HG03571 (cell line): Measurements from ENCODE around the gene YARS1.
A peak's percentile ranks its signal among the peaks of the same experiment; 100 is the strongest.
"Not testable (repeated sequence)": the region's sequence is repeated elsewhere in the genome, so short reads cannot be mapped to it uniquely, and the experiment has no call there.

Source experiments
- ATAC-seq: cut with Tn5 transposase; IDR thresholded peaks from one replicate; pipeline ENCODE4 v1.9.1; 2021; ENCODE audit not compliant: unreplicated experiment

Gene YARS1

DNA sequence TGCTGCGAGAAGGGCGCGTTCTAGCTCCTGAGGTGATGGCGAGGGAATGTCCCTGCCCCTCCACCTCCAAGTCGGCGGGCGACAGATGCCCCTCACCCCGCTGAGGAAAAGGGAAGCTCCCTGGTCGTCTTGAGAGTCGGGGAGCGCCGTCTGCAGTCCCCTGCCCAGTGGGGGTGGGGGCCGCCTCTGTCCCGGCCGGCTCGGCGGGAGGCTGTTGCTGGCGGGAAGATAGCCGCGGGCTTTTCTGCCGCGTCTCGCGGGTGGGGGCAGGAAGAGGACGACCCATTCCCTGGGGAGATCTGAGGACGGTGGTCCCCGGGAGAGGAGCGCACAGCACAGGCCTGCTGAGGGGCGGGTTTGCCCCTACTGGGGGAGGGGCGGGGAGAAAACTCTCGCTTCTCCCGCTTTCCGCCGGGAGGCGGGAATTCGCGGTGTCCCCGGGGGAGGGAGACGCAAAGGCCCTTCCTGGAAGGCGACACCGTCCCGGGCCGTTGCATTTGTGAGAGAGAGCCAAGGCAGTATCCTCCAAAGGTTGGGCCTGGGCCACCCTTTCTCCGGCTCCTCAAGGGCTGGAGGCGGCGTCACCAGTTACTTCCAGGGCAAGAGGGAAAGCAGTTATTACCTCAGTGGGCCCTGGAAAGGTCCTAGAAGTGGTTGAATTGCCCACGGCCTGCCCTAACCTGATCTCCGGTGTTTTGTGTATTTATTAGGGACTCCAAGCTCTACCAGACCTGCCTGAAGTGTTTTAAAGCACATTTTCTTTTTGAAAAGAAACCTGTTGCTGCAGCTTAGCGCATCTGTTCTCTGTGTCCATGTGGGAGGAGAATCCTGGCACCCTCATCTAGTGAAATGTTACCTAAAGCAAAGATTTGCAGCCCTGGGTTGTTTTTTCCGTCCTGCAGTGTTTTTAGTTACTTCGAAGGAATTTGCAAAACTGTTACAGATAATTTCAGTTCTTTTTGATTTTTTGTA is 943 bp upstream of the YARS1 start:
- peak; percentile 4 for ATAC-seq

DNA sequence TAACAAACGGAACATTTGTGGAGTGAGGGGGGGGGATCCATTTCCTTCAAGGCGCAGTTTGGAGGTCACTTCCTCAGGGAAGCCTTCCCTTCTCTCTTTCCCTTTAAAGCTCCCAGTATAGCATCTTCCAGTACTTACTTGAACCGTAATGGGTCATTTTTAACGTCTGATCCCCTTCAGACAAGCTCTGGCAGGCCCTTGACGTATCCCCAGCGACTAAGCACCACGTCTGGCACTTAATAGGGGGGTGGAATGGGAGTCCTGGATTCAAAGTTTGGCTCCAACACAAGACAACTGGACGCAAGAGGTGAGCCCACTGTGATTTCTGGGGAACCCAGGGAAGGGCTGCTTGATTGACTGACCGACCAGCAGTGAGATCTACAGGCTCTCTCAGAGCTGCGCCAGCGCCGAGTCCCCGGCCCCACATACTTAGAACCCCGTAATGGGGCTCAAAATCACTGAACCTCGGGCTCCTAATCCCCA is 441 bp downstream of the YARS1 start:
- no peak for ATAC-seq

DNA sequence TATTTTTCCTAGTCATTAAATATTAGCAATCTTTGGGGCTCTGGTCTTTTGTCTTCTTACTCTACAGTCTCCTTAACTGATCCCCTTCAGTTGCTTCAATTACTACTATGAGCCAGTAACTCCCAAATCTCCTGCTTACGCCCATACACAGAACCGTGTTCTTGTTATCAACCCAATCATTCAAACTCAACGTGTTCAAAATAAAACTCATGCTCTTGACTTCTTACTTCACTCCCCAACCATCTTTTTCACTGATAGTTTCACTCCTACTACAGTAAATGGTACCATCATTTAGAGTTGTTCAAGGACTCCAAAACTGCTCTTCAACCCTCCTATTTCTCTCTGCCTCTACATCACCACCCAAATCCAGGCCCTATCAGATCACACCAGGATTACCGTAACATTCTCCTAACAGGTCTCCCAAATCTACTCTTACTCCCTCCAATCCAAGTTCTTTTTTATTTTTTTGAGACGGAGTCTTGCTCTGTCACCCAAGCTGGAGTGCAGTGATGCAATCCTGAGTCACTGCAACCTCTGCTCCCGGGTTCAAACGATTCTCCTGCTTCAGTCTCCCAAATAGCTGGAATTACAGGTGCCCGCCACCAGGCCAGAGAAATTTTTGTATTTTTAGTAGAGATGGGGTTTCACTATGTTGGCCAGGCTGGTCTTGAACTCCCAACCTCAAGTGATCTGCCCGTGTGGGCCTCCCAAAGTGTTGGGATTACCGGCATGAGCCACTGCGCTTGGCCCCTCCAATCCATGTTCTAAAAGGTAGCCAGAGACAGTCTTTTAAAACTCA is 3.0 kb downstream of the YARS1 start:
- no peak for ATAC-seq

DNA sequence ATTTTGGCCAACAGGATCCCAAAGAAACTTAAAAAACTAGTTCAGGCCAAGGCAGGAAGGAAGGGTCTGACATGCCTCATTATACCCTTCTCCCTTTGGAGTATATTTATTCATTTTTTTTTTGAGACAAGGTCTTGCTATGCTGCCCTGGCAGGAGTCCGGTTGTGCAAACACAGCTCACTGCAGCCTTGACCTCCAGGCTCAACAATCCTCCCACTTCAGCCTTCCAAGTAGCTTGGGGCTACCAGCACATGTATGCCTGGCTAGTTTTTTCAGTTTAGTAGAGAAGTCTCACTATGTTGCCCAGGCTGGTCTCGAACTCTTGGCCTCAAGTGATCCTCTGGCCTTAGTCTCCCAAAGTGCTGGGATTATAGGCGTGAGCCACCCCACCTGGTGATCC is 5.2 kb downstream of the YARS1 start:
- ATAC-seq: no peak

DNA sequence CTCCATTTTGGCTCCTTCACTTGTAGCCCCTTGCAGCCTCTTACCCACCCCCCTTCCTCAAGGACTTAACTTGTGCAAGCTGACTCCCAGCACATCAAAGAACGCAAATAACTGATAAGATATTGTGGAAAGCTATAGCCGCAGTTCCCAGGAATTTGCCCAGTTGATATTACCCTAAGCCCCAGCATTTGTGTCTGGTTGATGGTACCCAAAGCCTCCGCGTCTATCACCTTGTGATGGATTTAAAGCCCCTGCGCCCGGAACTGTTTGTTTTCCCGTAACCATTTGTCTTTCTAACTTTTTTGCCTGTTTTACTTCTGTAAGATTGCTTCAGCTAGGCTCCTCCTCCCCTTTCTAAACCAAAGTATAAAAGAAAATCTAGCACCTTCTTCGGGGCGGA is 5.9 kb downstream of the YARS1 start:
- no peak for ATAC-seq

DNA sequence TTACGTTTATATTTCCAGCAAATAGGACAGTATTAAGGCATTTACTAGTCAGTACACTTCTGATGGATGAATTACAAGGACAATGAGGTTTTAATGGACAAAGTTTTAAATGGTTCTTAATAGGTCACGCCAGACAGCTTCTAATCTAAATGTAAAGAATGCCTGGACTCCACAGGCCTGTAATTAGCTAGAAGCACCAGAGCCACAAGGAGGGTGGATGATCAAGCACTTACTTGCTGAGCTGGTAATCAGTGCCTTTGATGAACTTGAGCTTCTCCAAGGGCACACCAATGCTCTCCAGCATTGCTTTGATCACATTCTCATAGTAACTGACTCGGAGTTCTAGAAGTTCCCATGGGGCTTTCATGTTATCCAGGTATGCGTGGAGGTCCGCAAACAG is 6.8 kb downstream of the YARS1 start:
- no peak for ATAC-seq

DNA sequence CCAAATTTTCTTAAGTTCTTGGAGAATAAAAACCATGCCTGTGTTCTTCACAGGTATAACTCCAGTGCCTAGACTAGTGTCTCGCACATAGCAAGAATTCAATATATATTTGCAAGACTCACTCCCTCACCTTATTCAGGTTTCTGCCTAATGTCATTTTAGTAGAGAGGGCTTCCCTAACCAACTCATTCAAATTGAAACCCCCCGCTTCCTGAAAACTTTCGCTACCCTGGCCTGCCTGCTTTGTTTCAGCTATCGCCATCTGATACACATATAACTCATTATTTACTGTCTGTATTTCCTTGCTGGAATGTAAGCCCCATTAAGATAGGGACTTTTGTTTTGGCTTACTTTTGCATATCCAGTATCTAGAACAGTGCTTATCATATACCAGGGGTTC is 8.6 kb downstream of the YARS1 start:
- ATAC-seq: no peak

DNA sequence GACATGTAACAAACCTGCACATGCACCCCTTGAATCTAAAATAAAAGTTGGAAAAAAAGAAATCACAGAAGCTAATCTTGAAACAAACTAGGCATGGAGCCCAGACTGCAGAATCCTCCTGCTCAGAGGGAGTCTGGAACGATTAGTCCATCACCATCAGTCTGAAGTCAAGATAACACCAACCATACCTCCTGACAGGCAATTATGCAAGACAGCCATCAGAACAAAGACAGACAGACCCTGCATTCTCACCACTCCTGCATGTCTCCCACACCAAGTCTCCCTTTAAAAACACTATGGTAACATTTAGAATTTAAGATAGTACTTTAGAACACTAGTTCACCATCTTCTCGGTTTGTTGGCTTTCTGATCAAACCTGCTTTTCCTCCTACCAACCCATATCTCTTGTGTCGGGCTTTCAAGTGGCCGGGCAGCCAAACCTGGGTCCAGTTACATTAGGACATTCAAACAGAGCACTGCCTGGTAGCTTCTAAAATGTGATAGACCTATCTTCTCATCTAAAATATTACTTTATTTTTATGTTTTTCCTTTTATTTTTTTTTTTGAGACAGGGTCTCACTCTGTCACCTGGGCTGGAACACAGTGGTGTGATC is 10.1 kb downstream of the YARS1 start:
- ATAC-seq: no peak

DNA sequence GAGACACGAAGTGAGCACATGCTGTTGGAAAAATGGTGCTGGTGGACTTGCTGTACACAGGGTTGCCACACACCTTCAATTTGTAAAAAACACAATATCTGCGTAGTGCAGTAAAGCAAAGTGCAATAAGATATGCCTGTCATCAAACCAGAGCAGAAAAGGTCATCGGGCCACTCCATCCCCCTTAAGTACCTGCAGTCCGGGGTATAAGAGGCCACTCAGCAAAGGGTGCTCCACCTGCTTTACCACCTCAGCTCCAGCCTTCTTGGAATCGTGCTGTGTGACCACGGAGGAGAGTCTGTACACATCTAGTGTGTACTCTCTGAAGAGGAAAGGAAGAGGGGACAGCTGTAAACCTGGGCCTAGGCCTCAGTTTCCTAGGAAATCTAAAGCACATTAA is 10.9 kb downstream of the YARS1 start:
- no peak for ATAC-seq

DNA sequence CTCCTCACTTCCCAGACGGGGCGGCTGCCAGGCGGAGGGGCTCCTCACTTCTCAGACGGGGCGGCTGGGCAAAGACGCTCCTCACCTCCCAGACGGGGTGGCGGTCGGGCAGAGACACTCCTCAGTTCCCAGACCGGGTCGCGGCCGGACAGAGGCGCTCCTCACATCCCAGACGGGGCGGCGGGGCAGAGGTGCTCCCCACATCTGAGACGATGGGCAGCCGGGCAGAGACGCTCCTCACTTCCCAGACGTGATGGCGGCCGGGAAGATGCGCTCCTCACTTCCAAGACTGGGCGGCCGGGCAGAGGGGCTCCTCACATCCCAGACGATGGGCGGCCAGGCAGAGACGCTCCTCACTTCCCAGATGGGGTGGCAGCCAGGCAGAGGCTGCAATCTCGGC is 12.7 kb downstream of the YARS1 start:
- ATAC-seq: not testable (repeated sequence)

DNA sequence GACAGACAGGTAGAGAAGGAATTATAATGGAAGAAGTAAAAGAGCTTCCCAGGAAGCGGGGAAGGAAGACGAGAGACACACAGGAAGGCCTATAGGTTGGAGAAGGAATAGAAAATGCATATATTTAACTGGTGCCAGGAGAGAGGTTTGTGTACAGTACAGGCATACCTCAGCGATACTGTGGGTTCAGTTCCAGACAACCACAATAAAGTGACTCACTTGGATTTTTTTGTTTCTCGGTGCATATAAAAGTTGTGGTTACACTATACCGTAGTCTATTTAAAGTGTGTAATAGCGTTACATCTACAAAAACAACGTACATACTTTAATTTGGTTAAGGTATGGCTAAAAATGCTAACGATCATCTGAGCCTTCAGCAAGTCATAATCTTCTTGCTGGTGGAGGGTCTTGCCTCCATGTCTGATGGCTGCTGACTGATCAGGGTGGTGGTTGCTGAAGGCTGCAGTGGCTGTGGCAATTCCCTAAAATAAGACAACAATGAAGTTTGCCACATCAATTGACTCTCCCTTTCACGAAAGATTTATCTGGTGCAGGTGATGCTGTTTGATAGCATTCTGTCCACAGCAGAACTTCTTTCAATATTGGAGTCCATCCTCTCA is 16.0 kb downstream of the YARS1 start:
- no peak for ATAC-seq

DNA sequence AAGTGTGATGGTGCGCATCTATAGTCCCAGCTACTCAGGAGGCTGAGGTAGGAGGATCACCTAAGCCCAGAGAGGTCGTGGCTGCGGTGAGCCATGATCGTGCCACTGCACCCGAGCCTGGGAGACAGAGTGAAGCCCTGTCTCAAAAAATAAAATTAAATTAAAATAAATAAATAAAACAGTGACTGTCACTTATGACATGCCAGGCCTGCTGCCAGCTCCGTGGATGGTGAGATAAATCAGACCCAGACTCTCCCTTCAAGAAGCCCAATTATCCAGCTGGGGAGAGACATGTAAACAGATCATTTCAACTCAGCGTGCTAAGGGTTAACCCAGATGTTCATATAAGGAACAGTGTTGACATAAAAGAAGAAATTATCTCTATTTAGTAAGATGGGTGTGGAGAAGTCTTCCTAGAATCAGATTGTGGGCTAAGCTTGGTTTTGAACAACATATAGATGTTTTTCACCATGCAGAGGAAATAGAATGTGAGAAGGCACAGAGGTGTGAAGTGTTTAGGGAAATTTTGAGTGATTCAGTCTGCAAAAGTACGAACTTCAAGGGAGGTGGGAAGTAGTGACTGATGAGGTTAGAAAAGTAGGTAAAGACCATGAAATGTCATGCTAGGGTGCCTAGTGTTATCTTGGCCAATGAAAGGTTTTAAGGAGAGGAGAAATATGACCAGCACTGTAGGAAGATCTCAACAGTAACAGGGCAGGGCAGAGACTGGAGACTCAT is 18.3 kb downstream of the YARS1 start:
- ATAC-seq: no peak

DNA sequence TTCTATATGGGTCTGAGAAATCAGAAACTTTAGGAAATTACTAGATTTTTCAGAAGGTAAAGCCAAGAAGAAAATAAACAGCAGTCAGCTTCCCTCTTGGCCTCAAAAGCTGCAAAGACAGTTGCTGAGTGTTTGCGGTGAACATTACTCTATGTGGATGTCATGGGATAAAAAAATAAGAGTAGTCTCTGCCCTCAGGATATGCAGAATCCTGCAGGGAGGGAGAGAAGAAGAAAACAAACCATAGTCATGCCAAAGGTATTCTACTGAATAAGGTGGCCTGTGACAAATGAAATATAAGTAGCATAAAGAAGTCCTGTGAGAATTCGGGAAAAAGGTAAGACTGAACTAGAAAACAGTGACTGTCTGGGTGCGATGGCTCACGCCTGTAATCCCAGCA is 19.0 kb downstream of the YARS1 start:
- no peak for ATAC-seq

DNA sequence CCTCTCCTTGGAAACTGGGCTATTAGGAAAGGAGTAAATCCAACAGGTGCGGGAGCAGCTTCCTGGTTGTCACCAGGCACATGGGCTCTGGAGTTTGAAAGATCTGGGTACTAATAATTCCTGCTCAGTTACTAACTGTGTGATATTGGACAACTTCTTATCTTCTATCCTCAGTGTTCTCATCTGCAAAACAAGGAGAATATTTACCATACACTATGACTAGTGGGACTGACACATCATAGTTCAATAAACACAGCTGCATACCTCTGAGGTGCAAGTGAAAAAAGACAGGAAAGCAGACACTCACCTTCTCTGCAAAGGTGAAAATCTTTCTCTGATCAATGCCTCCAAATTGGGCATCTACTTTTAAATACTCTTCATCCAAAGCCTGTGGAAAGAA is 19.7 kb downstream of the YARS1 start:
- ATAC-seq: no peak

DNA sequence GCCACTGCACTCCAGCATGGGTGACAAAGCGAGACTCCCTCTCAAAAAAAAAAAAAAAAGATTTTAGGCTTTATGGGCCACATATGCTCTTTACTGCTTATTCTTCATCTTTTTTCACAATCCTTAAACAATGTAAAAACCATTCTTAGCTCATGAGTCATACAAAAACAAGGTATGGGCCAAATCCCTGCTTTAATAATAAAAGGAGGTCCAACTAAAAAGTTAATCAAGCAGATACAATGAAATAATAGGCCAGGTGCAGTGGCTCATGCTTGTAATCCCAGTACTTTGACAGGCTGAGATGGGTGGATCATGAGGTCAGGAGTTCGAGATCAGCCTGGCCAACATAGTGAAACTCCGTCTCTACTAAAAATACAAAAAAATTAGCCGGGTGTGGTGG is 21.4 kb downstream of the YARS1 start:
- not testable (repeated sequence) for ATAC-seq

DNA sequence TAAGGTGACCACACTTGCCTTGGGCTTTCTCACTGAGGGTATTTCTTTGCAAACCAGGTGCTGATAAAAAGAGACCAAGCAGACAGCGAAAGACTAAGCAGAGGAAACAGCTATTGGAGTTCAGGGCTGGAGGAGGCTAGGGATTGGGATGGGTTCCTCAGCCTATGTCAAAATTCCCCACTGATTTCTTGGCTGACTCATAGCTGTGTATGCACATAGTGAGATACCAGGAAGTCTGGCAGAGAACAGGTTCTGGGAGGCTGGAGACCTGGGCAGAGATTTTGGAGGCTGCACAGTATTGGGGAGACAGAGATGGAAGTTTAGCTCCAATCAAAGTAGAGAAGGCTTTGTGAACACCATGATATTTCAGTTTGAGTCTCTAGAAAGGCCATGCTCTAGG is 25.3 kb downstream of the YARS1 start:
- no peak for ATAC-seq

DNA sequence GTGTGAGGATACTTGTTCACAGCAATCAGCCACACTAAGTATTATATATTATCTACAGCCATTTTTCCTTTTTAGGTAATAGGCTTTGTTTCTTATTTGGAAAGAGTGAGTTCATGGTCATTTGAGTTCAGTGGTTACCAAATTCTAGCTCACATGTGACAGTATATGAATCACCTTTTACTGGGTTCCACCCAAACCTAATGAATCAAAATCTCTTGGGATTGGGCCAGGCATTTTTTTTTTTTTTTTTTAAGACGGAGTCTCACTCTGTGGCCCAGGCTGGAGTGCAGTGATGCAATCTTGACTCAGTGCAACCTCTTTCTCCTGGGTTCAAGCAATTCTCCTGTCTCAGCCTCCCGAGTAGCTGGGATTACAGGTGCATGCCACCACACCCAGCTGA is 27.8 kb downstream of the YARS1 start:
- not testable (repeated sequence) for ATAC-seq

DNA sequence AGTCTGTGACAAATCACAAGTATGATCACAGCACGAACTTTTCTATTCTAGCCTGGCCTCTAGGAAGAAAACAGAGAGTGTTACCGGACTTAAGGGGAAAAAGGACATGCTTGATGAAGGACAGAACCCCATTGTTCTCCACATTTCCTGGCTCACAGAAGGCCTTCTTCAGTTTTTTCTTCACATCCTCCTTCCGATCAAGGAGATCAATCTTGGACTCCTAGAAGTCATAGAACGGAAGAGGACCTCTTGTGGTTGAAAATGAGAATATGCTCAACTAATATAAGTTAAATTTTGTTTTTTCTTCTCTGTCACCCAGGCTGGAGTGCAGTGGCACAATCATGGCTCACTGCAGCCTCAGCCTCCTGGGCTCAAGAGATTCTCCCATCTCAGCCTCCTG is 30.3 kb downstream of the YARS1 start:
- no peak for ATAC-seq

DNA sequence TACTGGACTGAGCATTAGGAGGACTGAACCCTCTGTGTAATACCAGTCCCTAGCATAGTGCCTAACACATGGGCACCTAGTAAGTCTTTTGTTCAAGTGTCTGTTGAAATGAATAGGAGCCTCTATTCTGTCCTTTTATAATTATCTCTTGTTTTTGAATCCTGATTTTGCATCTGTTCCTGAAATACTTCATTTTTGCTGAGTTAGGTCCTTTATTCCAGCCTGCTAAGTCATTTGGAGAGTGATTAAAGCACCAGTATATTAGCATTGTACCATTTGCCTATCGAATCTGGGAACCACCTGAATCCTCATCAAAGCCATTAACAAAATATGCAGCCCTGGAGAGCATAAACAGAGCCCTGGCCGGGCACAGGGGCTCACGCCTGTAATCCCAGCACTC is 32.3 kb downstream of the YARS1 start:
- no peak for ATAC-seq

DNA sequence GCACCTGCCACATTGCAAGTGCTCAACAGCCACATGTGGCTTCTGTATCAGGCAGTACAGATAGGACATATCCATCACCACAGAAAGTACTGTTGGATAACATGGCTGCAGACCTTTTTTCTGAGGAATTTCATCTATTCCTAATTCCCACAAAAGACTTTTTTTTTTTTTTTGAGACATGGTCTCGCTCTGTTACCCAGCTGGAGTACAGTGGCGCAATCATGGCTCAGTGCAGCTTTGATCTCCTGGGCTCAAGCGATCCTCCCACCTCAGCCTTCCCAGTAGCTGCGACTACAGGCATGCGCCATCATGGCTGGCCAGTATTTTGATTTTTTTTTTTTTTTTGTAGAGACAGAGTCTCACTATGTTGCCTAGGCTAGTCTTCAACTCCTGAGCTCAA is 33.3 kb downstream of the YARS1 start:
- ATAC-seq: no peak
